AG09309 (cell line): ENCODE measurements around the gene CCM2L.

Experiments used
- DNase-seq: peaks from one replicate; pipeline ENCODE4 v3.0.0-alpha.2; 2010; ENCODE audit warnings: low read depth
- H3K4me3 ChIP-seq: 2 replicates; pipeline ENCODE4 v1.5.1; 2011; ENCODE audit warnings: mild to moderate bottlenecking, low read depth, low read length, moderate library complexity; ENCODE audit not compliant: control insufficient read depth
- TF ChIP-seq, protein P1 (sequence below): IDR thresholded peaks from 2 replicates; pipeline ENCODE4 v1.5.1; 2011; ENCODE audit warnings: mild to moderate bottlenecking, low read depth, low read length, inconsistent platforms; ENCODE audit not compliant: insufficient read depth, control insufficient read depth; ENCODE audit errors: missing control alignments

The CCM2L gene

DNA sequence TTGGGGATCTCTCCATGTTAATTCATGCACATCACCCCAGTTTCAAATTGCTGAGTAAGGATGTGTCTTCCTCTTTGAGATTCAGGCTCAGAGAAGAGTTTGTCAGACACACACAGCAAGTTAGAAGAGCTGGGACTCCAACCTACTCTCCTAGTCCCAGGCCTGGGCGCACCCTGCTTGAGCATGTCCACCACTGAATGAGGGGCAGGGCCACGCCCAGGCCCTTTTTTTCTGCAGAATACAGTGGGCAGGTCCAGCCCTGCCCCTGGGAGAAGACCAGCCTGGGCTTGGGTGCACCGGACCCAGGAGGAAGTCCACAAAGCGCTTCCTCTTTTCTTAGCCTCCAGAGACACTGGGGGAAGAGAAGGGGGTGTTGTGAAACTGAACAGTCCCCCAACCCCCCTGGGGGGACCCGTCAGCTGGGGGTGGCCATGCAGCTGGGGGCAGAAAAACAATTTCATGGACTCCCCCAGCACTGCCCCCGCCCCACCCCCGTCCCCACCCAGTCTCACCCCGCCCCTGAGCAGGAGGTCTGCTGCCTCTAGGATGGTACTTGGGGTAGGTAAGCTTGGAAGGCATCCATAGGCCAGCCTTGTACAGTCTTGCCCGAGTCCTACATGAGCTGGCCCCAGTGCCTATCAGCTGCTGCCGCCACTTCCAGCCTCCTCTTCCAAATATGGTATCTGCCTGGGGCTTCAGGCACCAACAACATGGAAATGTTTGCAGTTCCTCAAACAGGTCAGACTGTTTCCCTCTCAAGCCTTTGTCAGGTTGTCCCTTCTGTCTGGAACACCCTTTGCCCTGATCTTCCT, 30.1 kb downstream of the CCM2L start:
- DNase-seq: no peak
- no peak overlapping the region for H3K4me3 ChIP-seq
- TF ChIP-seq, protein P1, sequence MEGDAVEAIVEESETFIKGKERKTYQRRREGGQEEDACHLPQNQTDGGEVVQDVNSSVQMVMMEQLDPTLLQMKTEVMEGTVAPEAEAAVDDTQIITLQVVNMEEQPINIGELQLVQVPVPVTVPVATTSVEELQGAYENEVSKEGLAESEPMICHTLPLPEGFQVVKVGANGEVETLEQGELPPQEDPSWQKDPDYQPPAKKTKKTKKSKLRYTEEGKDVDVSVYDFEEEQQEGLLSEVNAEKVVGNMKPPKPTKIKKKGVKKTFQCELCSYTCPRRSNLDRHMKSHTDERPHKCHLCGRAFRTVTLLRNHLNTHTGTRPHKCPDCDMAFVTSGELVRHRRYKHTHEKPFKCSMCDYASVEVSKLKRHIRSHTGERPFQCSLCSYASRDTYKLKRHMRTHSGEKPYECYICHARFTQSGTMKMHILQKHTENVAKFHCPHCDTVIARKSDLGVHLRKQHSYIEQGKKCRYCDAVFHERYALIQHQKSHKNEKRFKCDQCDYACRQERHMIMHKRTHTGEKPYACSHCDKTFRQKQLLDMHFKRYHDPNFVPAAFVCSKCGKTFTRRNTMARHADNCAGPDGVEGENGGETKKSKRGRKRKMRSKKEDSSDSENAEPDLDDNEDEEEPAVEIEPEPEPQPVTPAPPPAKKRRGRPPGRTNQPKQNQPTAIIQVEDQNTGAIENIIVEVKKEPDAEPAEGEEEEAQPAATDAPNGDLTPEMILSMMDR: no peak

DNA sequence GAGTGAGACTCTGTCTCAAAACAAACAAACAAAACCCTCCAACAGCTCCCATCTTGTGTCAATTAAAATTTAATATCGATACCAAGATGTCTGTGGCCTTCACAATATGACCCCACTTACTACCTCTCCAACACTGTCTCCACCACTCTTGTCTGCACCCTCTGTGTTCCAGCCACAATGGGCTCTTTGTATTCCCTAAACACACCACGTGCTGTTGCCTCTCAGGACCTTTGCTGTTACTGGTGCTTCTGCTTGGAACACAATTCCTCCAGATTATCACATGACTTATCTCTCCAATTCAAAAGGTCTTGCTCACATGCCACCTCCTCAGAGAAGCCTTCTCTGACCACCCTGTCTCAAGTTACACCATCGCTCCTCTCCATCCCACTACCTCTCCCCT, 35.8 kb downstream of the CCM2L start:
- TF ChIP-seq, protein P1: no peak
- no peak overlapping the region for H3K4me3 ChIP-seq
- DNase-seq: no peak

DNA sequence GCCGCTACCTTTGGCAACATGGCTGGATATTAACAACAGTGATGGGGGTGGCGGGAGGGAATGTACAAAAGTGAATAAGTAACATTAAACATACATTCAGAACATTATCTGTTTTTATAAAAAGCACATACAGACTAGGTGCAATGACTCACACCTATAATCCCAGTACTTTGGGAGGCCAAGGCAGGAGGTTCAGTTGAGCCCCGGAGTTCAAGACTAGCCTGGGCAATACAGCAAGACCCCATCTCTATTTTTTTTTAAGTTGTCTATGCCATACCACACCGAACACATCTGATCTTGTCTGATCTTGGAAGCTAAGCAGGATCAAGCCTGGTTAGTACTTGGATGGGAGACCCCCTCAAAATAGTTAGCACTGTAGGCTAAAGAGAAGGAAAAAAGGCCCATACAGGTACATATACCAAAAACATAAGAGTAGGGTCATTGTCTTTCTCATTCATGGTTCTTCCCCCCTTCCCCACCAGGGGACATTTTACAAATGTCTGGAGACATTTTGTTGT, 40.1 kb downstream of the CCM2L start:
- no peak for DNase-seq
- TF ChIP-seq, protein P1: no peak
- H3K4me3 ChIP-seq: no peak overlapping the region

DNA sequence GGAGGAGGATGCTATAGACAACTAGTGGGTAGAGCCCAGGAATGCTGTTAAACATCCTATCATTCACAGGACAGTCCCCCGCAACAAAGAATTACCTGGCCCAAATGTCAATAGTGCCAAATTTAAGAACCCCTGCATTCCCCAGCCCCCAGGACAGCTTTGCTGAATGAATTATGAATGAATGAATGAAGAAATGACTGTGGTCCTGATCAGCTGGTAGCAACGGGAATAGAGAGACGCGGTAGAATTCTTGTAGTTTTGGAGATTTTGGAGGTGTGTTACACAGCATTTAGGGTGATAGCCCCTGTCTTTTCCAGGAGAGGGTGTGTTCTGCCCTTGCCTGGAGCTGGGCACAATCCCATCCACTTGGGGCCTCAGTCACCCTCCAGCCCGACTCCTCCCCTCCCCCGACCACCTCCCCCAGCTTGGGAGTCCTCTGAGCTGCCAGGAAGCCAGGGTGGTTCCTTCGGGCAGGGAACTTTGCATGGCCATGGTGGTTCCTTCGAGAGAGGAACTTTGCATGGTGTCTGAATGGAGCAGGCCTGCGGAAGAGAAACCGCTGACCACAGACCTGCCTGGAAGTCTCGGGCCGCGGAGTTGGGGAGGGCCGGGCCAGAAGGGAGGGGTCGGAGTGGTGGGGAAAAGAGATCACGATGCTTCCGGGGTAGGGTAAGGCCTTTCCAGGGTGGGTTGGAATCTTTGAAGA, 40.8 kb downstream of the CCM2L start:
- no peak overlapping the region for H3K4me3 ChIP-seq
- TF ChIP-seq, protein P1: no peak
- DNase-seq: no peak

DNA sequence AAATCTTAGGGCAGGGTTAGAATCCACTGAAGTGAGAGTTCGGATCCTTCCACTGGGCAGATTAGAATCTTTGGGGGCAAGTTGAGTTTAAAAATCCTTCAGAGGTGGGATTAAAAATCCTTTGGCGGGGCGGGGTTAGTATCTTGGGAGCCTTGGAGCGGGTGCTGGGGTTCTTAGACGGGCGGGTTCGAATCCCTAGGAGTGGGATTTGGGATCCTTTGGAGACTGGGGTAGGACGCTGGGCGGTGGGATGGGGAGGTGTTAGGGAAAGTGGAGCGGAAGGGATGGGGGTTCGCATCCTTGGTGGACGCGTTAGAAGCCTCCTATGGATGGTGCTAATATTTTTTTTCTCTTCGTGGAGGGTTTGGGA, 41.5 kb downstream of the CCM2L start:
- no peak overlapping the region for H3K4me3 ChIP-seq
- TF ChIP-seq, protein P1: no peak
- no peak for DNase-seq

DNA sequence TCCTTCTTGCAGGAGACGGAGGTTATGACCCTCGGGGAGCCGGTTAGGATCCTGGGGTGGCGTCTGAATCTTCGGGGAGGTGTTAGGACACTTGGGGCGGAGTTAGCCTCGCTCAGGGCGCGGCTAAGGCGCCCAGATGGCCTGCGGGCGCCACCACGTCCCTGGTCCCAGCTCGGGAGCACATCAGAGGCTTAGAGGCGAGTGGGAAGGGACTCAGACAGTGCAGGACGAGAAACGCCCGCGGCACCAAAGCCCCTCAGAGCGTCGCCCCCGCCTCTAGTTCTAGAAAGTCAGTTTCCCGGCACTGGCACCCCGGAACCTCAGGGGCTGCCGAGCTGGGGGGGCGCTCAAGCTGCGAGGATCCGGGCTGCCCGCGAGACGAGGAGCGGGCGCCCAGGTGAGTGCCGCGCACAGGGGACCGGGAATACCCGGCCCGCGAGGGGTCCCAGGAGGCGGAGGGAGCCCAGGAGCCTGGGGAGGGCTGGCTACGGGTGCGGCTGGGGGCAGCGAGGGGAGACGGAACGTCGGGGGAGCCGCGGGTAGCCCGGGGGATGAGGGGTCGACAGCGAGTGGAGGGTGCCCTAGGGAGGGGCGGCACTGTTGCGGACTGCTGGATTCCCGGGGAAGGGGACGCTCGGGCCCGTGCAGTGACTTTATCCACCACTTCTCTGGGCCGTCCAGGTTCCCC, 42.0 kb downstream of the CCM2L start, which contains the start of gene HCK:
Gene HCK, plus strand, starts transcription at position 153 of the 688 bp plus-strand sequence.
- TF ChIP-seq, protein P1: no peak
- DNase-seq: no peak
- H3K4me3 ChIP-seq: no peak within 1 kb of the TSS
